ENCODE results near the gene GAS6. TPM values are rescaled to one million over a fixed set of nuclear protein-coding genes. Genes with fewer than 3 reads are reported as not detected.

The GAS6 gene
- total RNA-seq, 1 experiment from 2014 or later = 138 TPM

GRCh38 chr13:113776231-113777125 lies 87.4 kb downstream of the GAS6 start:
- no peak for DNase-seq (ENCODE audit: low read depth)

GRCh38 chr13:113775451-113776145 lies 88.3 kb downstream of the GAS6 start:
- no peak for DNase-seq (ENCODE audit: low read depth)

DNA sequence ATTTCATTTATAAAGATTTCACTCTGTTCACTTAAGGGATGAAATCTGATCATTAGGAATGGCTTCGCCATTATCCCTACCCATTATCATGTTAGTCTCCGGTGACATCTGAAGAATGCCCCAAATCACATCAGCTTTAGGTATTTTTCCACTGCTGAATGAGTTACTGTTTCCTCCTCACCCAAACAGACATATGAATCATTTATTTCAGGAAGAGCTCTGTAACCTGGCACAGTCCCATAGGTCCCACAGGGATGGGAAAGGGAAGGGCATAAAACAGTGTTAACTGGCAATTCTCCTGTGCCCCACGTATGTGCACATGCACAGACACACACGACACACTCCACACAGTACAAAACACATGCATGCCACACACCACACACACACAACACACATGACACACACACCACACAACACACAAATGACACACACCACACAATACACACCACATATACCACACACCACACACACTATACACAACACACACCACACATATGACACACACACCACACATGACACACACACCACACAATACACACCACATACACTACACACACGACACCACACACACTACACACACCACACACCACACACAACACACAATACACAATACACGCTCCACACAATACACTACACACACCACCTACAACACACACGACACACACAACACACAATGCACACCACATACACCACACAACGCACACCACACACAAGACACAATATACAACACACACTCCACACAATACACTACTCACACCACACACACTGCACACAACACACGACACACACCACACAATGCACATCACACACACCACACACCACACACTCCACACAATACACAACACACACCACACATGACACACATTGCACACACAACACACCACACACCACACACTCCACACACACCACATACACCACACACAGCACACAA lies 89.4 kb downstream of the GAS6 start:
- peak; percentile 80 for DNase-seq (ENCODE audit: low read depth)

- DNase-seq (ENCODE audit: low read depth) = peak; percentile 64
These were observed 92.1 kb downstream of the GAS6 start for GRCh38 chr13:113771709-113772331.

DNA sequence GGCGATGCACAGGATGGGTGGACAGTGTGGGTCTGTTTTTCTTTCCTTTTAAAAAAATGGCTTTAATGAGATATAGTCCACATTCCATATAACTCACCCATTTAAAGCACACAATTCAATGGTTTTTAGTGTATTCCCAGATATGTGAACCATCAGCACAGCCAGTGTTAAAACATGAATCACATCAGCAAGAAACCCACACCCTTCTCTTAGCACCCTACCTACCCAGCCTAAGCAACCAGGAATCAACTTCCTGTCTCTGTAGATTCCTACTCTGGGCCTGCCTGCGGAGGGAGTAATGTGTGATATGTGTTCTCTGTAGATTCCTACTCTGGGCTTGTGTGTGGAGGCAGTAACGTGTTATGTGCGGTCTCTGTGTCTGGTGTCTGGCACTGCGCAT lies 92.9 kb downstream of the GAS6 start:
- peak; percentile 25 for DNase-seq (ENCODE audit: low read depth)

Other genes starting within 250 kb of the GAS6 start
- gene ATP4B, start 205.9 kb downstream of the GAS6 start, total RNA-seq (2014; rRNA removed; shearing (Covaris generic)) = 0.13 TPM in 1 of 2 replicates, not detected in the other
- not detected in 2 replicates for gene GRK1, start 196.9 kb downstream of the GAS6 start, total RNA-seq (2014; rRNA removed; shearing (Covaris generic))
- 0.26 TPM in 1 of 2 replicates, not detected in the other for gene TMEM255B, start 104.8 kb downstream of the GAS6 start, total RNA-seq (2014; rRNA removed; shearing (Covaris generic))
- gene C13orf46, start 110.0 kb upstream of the GAS6 start, total RNA-seq (2014; rRNA removed; shearing (Covaris generic)) = 0.03 and 0.23 TPM in 2 replicates